Measurements from ENCODE around the gene EIF4EBP2.
A peak's percentile ranks its signal among the peaks of the same experiment; 100 is the strongest.

Gene EIF4EBP2

GRCh38 chr10:70432561-70433263 is 28.8 kb downstream of the EIF4EBP2 start:
- DNase-seq (ENCODE audit: low read depth in 2 of 2): no peak

GRCh38 chr10:70433581-70434280 is 29.8 kb downstream of the EIF4EBP2 start:
- DNase-seq (ENCODE audit: low read depth in 2 of 2): peak in 1 of 2 experiments; percentile 18

GRCh38 chr10:70435241-70436085 is 31.5 kb downstream of the EIF4EBP2 start:
- DNase-seq (ENCODE audit: low read depth in 2 of 2): no peak

- DNase-seq (ENCODE audit: low read depth in 2 of 2): no peak
Measured at GRCh38 chr10:70437721-70438120, 33.8 kb downstream of the EIF4EBP2 start.

GRCh38 chr10:70440296-70441160 is 36.6 kb downstream of the EIF4EBP2 start:
- no peak for DNase-seq (ENCODE audit: low read depth in 2 of 2)

GRCh38 chr10:70441161-70441894 is 37.4 kb downstream of the EIF4EBP2 start, which contains the start of gene NODAL:
Gene NODAL (minus strand): TSS chr10:70441681. CDS start chr10:70441667, 14 bp downstream.
- DNase-seq (ENCODE audit: low read depth in 2 of 2): no peak

- no peak for DNase-seq (ENCODE audit: low read depth in 2 of 2)
Measured at GRCh38 chr10:70441895-70442309, 38.0 kb downstream of the EIF4EBP2 start.

GRCh38 chr10:70442332-70442988 is 38.5 kb downstream of the EIF4EBP2 start:
- no peak for DNase-seq (ENCODE audit: low read depth in 2 of 2)

- no peak for DNase-seq (ENCODE audit: low read depth in 2 of 2)
Measured at GRCh38 chr10:70444744-70445143, 40.8 kb downstream of the EIF4EBP2 start.

GRCh38 chr10:70445718-70446657 is 42.0 kb downstream of the EIF4EBP2 start:
- peak; percentile 15 to 19 for DNase-seq (ENCODE audit: low read depth in 2 of 2)

GRCh38 chr10:70448236-70448635 is 44.3 kb downstream of the EIF4EBP2 start:
- no peak for DNase-seq (ENCODE audit: low read depth in 2 of 2)

GRCh38 chr10:70455213-70455630 is 51.3 kb downstream of the EIF4EBP2 start:
- no peak for DNase-seq (ENCODE audit: low read depth in 2 of 2)

GRCh38 chr10:70456164-70456563 is 52.2 kb downstream of the EIF4EBP2 start:
- DNase-seq (ENCODE audit: low read depth in 2 of 2): no peak

GRCh38 chr10:70457759-70458305 is 53.9 kb downstream of the EIF4EBP2 start:
- no peak for DNase-seq (ENCODE audit: low read depth in 2 of 2)

- DNase-seq (ENCODE audit: low read depth in 2 of 2): no peak
Measured at GRCh38 chr10:70458329-70459060, 54.5 kb downstream of the EIF4EBP2 start.

GRCh38 chr10:70459061-70459773 is 55.3 kb downstream of the EIF4EBP2 start:
- DNase-seq (ENCODE audit: low read depth in 2 of 2): no peak
